Activated B cell treated with CpG ODN at 0.5 μM for 24 hours (primary cell): Measurements from ENCODE around the gene ZNF541. TPM values are rescaled to one million over a fixed set of nuclear protein-coding genes. Genes with fewer than 3 reads are reported as not detected.

Experiments
- ATAC-seq: fragments of 200-7000 bp; cut with Tn5 transposase; one replicate; pipeline ENCODE4 v1.10.0; 2021; ENCODE audit warnings: low read depth, mild to moderate bottlenecking, moderate library complexity
- CTCF ChIA-PET: fragments of 350-600 bp; sonication (Branson Sonifier 250); formaldehyde crosslinking; loops from one replicate; lab custom pipeline; 2021; ENCODE audit warnings: antibody characterized with exemption; lab: Charles Lee
- POLR2A ChIA-PET: fragments of 350-600 bp; sonication (Branson Sonifier 250); formaldehyde crosslinking; loops from one replicate; lab custom pipeline; 2021; ENCODE audit warnings: antibody characterized with exemption; lab: Charles Lee
- DNase-seq: peaks from one replicate; pipeline ENCODE4 v3.0.0; 2022
- H3K27ac Mint-ChIP-seq: one replicate; pipeline ENCODE4 v1.8.0; 2020; ENCODE audit warnings: mixed read lengths
- H3K27me3 Mint-ChIP-seq: one replicate; pipeline ENCODE4 v1.8.0; 2021; ENCODE audit warnings: mixed read lengths
- H3K36me3 Mint-ChIP-seq: one replicate; pipeline ENCODE4 v1.8.0; 2021; ENCODE audit warnings: low read depth, mixed read lengths
- H3K4me1 Mint-ChIP-seq: one replicate; pipeline ENCODE4 v1.8.0; 2021; ENCODE audit warnings: mixed read lengths
- H3K4me3 Mint-ChIP-seq: one replicate; pipeline ENCODE4 v1.8.0; 2020; ENCODE audit warnings: mild to moderate bottlenecking, mixed read lengths
- H3K9me3 Mint-ChIP-seq: one replicate; pipeline ENCODE4 v1.8.0; 2020; ENCODE audit warnings: mixed read lengths
- intact Hi-C: fragments of 100-400 bp; cut with micrococcal nuclease; formaldehyde crosslinking; loops from one replicate; pipeline ENCODE4 v1.15.1; 2024
- total RNA-seq: library from RNA; stranded (reverse); gene quantifications from 2 replicates; pipeline ENCODE4 v1.2.3, GENCODE V29; 2022
- TF ChIP-seq, protein P1 (sequence below): fragments of 200-600 bp; IDR thresholded peaks from one replicate; pipeline ENCODE4 v1.8.0; 2022; ENCODE audit warnings: antibody characterized with exemption, mild to moderate bottlenecking

The ZNF541 gene
- total RNA-seq, 1 donor from 2014 or later: not detected

DNA sequence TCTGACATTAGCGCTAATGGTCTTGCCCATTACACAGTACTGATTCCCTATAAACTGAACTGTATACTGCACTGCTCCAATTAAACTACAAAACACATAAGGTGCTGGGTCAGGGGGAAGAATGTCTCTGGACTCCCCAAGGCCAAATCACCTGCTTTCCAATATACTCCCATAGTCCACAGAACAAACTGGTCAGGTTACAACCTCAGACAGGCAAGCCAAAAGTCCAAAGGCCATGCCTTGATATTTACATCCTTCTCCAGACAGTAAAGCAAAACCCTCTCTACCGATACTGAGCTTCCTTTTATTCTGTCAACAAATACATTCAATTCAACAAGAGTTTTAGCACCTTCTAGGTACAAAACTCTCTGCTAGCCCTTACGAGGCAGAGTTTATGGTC lies 8.9 kb downstream of the ZNF541 start:
- TF ChIP-seq, protein P1, sequence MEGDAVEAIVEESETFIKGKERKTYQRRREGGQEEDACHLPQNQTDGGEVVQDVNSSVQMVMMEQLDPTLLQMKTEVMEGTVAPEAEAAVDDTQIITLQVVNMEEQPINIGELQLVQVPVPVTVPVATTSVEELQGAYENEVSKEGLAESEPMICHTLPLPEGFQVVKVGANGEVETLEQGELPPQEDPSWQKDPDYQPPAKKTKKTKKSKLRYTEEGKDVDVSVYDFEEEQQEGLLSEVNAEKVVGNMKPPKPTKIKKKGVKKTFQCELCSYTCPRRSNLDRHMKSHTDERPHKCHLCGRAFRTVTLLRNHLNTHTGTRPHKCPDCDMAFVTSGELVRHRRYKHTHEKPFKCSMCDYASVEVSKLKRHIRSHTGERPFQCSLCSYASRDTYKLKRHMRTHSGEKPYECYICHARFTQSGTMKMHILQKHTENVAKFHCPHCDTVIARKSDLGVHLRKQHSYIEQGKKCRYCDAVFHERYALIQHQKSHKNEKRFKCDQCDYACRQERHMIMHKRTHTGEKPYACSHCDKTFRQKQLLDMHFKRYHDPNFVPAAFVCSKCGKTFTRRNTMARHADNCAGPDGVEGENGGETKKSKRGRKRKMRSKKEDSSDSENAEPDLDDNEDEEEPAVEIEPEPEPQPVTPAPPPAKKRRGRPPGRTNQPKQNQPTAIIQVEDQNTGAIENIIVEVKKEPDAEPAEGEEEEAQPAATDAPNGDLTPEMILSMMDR: no peak
- DNase-seq (no peak), ATAC-seq (no peak)
- intact Hi-C loops: no loop called here
- Mint-ChIP-seq H3K9me3 (no peaks in the 10 kb centered on the region), H3K36me3 (no peaks in the 10 kb centered on the region), H3K4me3 (no peak overlapping the region), H3K27me3 (peaks cover 34% of the 10 kb centered on the region), H3K27ac (no peak overlapping the region), H3K4me1 (no peaks in the 10 kb centered on the region)
- CTCF ChIA-PET: no interaction called here
- POLR2A ChIA-PET: no interaction called here

GRCh38 chr19:47561440-47562057 lies 11.4 kb downstream of the ZNF541 start:
- Mint-ChIP-seq H3K36me3 (no peaks in the 10 kb centered on the region), H3K4me3 (no peak overlapping the region), H3K27me3 (peaks cover 32% of the 10 kb centered on the region), H3K9me3 (no peaks in the 10 kb centered on the region), H3K27ac (no peak overlapping the region), H3K4me1 (no peaks in the 10 kb centered on the region)
- TF ChIP-seq, protein P1: no peak
- DNase-seq: no peak
- ChIA-PET CTCF (interaction anchor here (0.6 to 1.1 kb wide), 2 partner anchors 30 to 59 kb away, joined by 3 read pairs; no protein-coding TSS in a partner anchor), POLR2A (interaction anchor here (0.6 kb wide), 1 partner anchor 100 kb away, joined by 3 read pairs; no protein-coding TSS in a partner anchor)
- ATAC-seq: no peak
- intact Hi-C loops: no loop called here

DNA sequence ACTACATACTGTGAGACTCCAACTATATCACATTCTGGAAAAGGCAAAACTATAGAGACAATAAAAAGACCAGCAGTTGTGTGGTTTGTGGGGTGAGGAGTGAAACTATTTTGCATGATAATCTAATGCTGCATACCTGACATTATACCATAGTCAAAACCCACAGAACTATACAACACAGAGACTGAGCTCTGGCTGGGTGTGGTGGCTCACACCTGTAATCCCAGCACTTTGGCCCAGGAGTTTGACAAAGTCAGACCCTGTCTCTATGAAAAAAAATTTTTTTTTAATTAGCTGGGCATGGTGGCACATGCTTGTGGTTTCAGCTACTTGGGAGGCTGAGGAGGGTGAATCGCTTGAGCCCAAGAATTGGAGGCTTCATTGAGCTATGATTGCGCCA lies 11.9 kb downstream of the ZNF541 start:
- ChIA-PET CTCF (interaction anchor here (1.1 kb wide), 1 partner anchor 30 kb away, joined by 3 read pairs; no protein-coding TSS in a partner anchor), POLR2A (interaction anchor here (0.6 kb wide), 1 partner anchor 100 kb away, joined by 3 read pairs; no protein-coding TSS in a partner anchor)
- Mint-ChIP-seq H3K9me3 (no peaks in the 10 kb centered on the region), H3K27me3 (peaks cover 32% of the 10 kb centered on the region), H3K27ac (no peak overlapping the region), H3K36me3 (no peaks in the 10 kb centered on the region), H3K4me3 (no peak overlapping the region), H3K4me1 (no peaks in the 10 kb centered on the region)
- DNase-seq: no peak
- TF ChIP-seq, protein P1: no peak
- ATAC-seq: no peak
- intact Hi-C loops: no loop called here

- intact Hi-C loops: no loop called here
- no peaks in the 10 kb centered on the region for H3K36me3 Mint-ChIP-seq
- ChIA-PET POLR2A (no interaction called here), CTCF (no interaction called here)
- H3K27ac Mint-ChIP-seq: no peak overlapping the region
- no peaks in the 10 kb centered on the region for H3K4me1 Mint-ChIP-seq
- peaks cover 10% of the 10 kb centered on the region for H3K27me3 Mint-ChIP-seq
- no peak overlapping the region for H3K4me3 Mint-ChIP-seq
- DNase-seq: no peak
- no peak for ATAC-seq
- H3K9me3 Mint-ChIP-seq: no peaks in the 10 kb centered on the region
- TF ChIP-seq, protein P1: no peak
Measured at GRCh38 chr19:47550129-47550528, 22.8 kb downstream of the ZNF541 start.

- Mint-ChIP-seq H3K27ac (no peak overlapping the region), H3K4me3 (no peak overlapping the region), H3K9me3 (no peaks in the 10 kb centered on the region), H3K27me3 (peaks cover 15% of the 10 kb centered on the region), H3K36me3 (no peaks in the 10 kb centered on the region), H3K4me1 (peaks cover 2% of the 10 kb centered on the region)
- POLR2A ChIA-PET: no interaction called here
- intact Hi-C loops: no loop called here
- DNase-seq: no peak
- ATAC-seq: no peak
- TF ChIP-seq, protein P1: no peak
- CTCF ChIA-PET: no interaction called here
Measured at GRCh38 chr19:47549261-47549862, 23.6 kb downstream of the ZNF541 start.
